Omental fat pad (tissue), 4 donors: ENCODE data around the gene ELP2. TPM values are rescaled to one million over a fixed set of nuclear protein-coding genes. Genes with fewer than 3 reads are reported as not detected.
A peak's percentile ranks its signal among the peaks of the same experiment; 100 is the strongest.

ENCODE experiments used
- ATAC-seq: fragments of 150-250 bp; one replicate; pipeline ENCODE4 v1.9.1; 2016; ENCODE audit warnings: mild to moderate bottlenecking, moderate library complexity; ENCODE audit not compliant: low FRiP score
- DNase-seq: peaks from one replicate; pipeline ENCODE4 v3.0.0-alpha.2; 2019; ENCODE audit warnings: low spot score
- CTCF ChIP-seq, 3 donors: fragments of 450-650 bp; IDR thresholded peaks; one replicate each; pipeline ENCODE4 v1.5.1; 2016 to 2017; ENCODE audit warnings: antibody characterized with exemption in 3 of 3, mild to moderate bottlenecking in 3 of 3, moderate library complexity in 2 of 3
- total RNA-seq, 4 donors: library from RNA; depleted of rRNA; stranded (reverse); fragments of >200 nt; gene quantifications; one replicate each; pipeline ENCODE4 v1.1.0, GENCODE V29; 2016

ELP2 gene
- total RNA-seq, 4 donors from 2014 or later, result 43.6 to 62.3 (median 57.7) TPM

GRCh38 chr18:36094431-36094830 lies 35.3 kb upstream of the ELP2 start:
- DNase-seq, result no peak
- ATAC-seq, result no peak
- TF ChIP-seq CTCF (IDR thresholded peaks at IDR 0.05), result no peak

GRCh38 chr18:36095936-36096519 lies 33.7 kb upstream of the ELP2 start:
- no peak for ATAC-seq
- DNase-seq, result no peak
- TF ChIP-seq CTCF (IDR thresholded peaks at IDR 0.05), result peak in 1 of 3 donors; percentile 23

- ATAC-seq (no peak), DNase-seq (no peak)
- no peak for TF ChIP-seq CTCF (IDR thresholded peaks at IDR 0.05)
These were observed 32.7 kb upstream of the ELP2 start for GRCh38 chr18:36096955-36097354.

GRCh38 chr18:36099311-36099710 lies 30.4 kb upstream of the ELP2 start:
- ATAC-seq, result no peak
- no peak for DNase-seq
- TF ChIP-seq CTCF (IDR thresholded peaks at IDR 0.05), result no peak

- DNase-seq (no peak), ATAC-seq (no peak)
- TF ChIP-seq CTCF (IDR thresholded peaks at IDR 0.05), result no peak
These were observed 27.8 kb upstream of the ELP2 start for GRCh38 chr18:36101943-36102342.

GRCh38 chr18:36104749-36105148 lies 24.9 kb upstream of the ELP2 start:
- ATAC-seq, result no peak
- no peak for DNase-seq
- no peak for TF ChIP-seq CTCF (IDR thresholded peaks at IDR 0.05)

- no peak for DNase-seq
- ATAC-seq, result no peak
- TF ChIP-seq CTCF (IDR thresholded peaks at IDR 0.05), result no peak
These were observed 22.2 kb upstream of the ELP2 start for GRCh38 chr18:36107477-36107876.
